Measurements from ENCODE around the gene SLC25A34. TPM values are rescaled to one million over a fixed set of nuclear protein-coding genes. Genes with fewer than 3 reads are reported as not detected.
A peak's percentile ranks its signal among the peaks of the same experiment; 100 is the strongest.

SLC25A34 gene
- total RNA-seq, 4 donors from 2014 or later, result 0.66 to 0.97 (median 0.76) TPM

GRCh38 chr1:15737324-15738319 is 1.6 kb downstream of the SLC25A34 start:
- no peak for TF ChIP-seq EP300 (IDR thresholded peaks at IDR 0.05)
- TF ChIP-seq CTCF (IDR thresholded peaks at IDR 0.05), result no peak
- no peak for TF ChIP-seq POLR2A (IDR thresholded peaks at IDR 0.05; ENCODE audit: low read depth)
- no peak for TF ChIP-seq POLR2AphosphoS5 (IDR thresholded peaks at IDR 0.05)
- Histone ChIP-seq H3K27me3 (no peaks in the 10 kb centered on the region), H3K27ac (replicated peaks in 1 of 4) (peak overlapping the region in 1 of 4 donors; percentile 44), H3K36me3 (peaks cover 14 to 30% (median 29%) of the 10 kb centered on the region in 4 donors), H3K9me3 (no peaks in the 10 kb centered on the region), H3K4me1 (peaks cover 16 to 36% (median 26%) of the 10 kb centered on the region in 4 donors), H3K4me3 (no peak overlapping the region)
- DNase-seq (ENCODE audit: extremely low spot score), result no peak
- WGBS, result 83% methylated on average over 17 of the region's 20 CpGs
- intact Hi-C loops (cut with DNase I), result no loop called here

- no peaks in the 10 kb centered on the region for H3K27me3 ChIP-seq
- H3K4me3 ChIP-seq, result no peak overlapping the region
- H3K27ac ChIP-seq (replicated peaks in 1 of 4), result no peak overlapping the region
- TF ChIP-seq POLR2A (IDR thresholded peaks at IDR 0.05; ENCODE audit: low read depth) (no peak), CTCF (IDR thresholded peaks at IDR 0.05) (no peak), EP300 (IDR thresholded peaks at IDR 0.05) (no peak), POLR2AphosphoS5 (IDR thresholded peaks at IDR 0.05) (no peak)
- H3K4me1 ChIP-seq, result peaks cover 16 to 36% (median 26%) of the 10 kb centered on the region in 4 donors
- DNase-seq (ENCODE audit: extremely low spot score), result no peak
- intact Hi-C loops (cut with DNase I), result no loop called here
- peaks cover 9 to 21% (median 20%) of the 10 kb centered on the region in 4 donors for H3K36me3 ChIP-seq
- WGBS, result 62% methylated on average over 9 of the region's 15 CpGs
- no peaks in the 10 kb centered on the region for H3K9me3 ChIP-seq
Observed at GRCh38 chr1:15738416-15739113, 2.5 kb downstream of the SLC25A34 start.

GRCh38 chr1:15739259-15739658 is 3.2 kb downstream of the SLC25A34 start:
- intact Hi-C loops (cut with DNase I), result no loop called here
- no peak overlapping the region for H3K27ac ChIP-seq (replicated peaks in 1 of 4)
- no peaks in the 10 kb centered on the region for H3K27me3 ChIP-seq
- TF ChIP-seq POLR2A (IDR thresholded peaks at IDR 0.05; ENCODE audit: low read depth) (no peak), POLR2AphosphoS5 (IDR thresholded peaks at IDR 0.05) (no peak), EP300 (IDR thresholded peaks at IDR 0.05) (no peak), CTCF (IDR thresholded peaks at IDR 0.05) (no peak)
- peaks cover 16 to 36% (median 26%) of the 10 kb centered on the region in 4 donors for H3K4me1 ChIP-seq
- peaks cover 2 to 14% (median 13%) of the 10 kb centered on the region in 4 donors for H3K36me3 ChIP-seq
- WGBS, result 72% methylated on average over 11 of the region's 16 CpGs
- H3K4me3 ChIP-seq, result no peak overlapping the region
- H3K9me3 ChIP-seq, result no peaks in the 10 kb centered on the region
- no peak for DNase-seq (ENCODE audit: extremely low spot score)

- intact Hi-C loops (cut with DNase I), result loop anchor here (5.0 kb wide), 1 partner anchor 137 kb away; no protein-coding TSS in a partner anchor
- WGBS, result 87% methylated on average over 7 of the region's 7 CpGs
- H3K4me1 ChIP-seq, result peaks cover 16 to 36% (median 26%) of the 10 kb centered on the region in 4 donors
- H3K4me3 ChIP-seq, result no peak overlapping the region
- H3K27me3 ChIP-seq, result no peaks in the 10 kb centered on the region
- peaks cover 0 to 9% (median 8%) of the 10 kb centered on the region in 4 donors for H3K36me3 ChIP-seq
- no peak overlapping the region for H3K27ac ChIP-seq (replicated peaks in 1 of 4)
- no peaks in the 10 kb centered on the region for H3K9me3 ChIP-seq
- no peak for DNase-seq (ENCODE audit: extremely low spot score)
- TF ChIP-seq CTCF (IDR thresholded peaks at IDR 0.05) (no peak), POLR2A (IDR thresholded peaks at IDR 0.05; ENCODE audit: low read depth) (no peak), POLR2AphosphoS5 (IDR thresholded peaks at IDR 0.05) (no peak), EP300 (IDR thresholded peaks at IDR 0.05) (no peak)
Observed at GRCh38 chr1:15739745-15740144, 3.7 kb downstream of the SLC25A34 start.

All from esophagus muscularis mucosa (tissue), 4 donors.